NOMO-1 treated with DMSO at 0.1 percent for 48 hours (cell line): ENCODE data around the gene AGBL4.

Source experiments
- DNase-seq: peaks from one replicate; lab custom pipeline; 2025; ENCODE audit not compliant: unreplicated experiment; lab: John Stamatoyannopoulos, UW

The AGBL4 gene

DNA sequence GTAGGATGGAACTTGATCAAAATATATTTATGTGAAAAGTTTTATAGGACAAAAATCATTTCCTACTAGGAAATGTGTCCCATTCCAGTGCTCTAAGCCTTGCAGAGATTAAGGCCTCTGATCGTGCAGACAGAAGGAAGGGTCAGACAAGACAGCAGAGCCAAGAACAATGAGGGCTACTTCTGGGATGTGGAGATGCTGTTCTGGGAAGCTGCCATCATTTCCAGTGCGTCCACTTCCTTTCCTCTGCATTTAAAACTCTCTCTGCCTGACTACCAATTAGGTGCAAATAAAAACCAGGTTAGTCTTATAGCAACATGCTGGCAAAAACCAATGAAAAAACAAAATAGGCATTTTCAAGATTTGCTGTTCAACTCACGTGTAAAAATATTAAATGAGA is 1283.1 kb downstream of the AGBL4 start:
- no peak for DNase-seq

DNA sequence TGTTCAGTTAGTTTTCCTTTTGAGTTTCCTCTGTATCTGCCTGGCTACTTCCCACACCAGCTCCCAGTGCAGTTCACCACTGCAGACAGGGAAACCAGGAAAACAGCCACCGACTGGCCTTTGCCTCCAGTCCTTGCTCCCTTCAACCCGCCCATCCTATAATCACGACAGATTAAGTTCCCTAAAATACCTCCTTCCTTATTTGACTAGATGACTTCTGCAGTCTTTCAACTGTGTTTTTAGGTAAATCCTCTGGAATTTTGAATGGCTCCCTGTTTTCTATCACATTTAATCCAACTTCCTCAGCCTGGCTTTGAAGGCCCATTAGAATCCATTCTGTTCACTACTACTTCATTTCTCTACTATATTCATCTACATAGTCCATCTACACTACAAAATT is 1284.7 kb downstream of the AGBL4 start:
- DNase-seq, result no peak

DNA sequence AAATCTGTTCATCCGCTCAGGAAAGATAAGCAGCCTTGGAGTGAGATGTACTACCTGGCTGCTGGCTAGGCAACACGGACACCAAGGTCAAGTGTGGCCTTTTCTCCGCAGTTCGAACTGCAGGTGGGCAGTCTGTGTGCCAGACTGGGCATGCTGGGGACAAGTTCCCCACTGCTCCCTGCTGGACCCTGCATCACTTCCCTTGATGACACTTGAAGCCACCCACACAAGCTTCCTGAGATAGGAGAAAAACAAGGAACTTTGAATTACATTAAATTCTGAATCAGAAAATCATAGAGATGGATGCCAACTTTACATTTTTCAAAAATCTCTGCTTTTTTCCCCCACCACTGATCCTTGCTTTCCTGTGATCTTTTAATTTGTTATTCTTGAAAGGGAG is 1285.4 kb downstream of the AGBL4 start:
- no peak for DNase-seq

DNA sequence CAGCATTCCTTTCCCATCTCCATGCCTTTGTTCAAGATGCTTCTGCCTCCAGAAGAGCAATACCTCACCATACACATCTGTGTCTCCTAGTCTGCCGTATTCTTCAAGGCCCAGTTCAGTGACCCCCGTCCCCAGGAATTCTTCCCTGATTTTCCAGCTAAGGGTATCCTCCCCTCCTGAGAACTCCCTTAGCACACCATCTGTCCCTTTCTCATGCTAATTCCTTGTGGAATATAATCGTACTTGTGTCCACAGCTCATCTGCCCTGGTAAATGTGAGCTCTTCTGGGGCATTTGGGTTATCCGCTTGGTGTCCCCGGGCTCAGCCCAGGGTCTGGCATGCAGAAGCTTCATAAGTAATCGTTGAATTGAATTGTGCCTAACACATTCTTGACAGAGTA is 1288.0 kb downstream of the AGBL4 start:
- DNase-seq, result no peak

DNA sequence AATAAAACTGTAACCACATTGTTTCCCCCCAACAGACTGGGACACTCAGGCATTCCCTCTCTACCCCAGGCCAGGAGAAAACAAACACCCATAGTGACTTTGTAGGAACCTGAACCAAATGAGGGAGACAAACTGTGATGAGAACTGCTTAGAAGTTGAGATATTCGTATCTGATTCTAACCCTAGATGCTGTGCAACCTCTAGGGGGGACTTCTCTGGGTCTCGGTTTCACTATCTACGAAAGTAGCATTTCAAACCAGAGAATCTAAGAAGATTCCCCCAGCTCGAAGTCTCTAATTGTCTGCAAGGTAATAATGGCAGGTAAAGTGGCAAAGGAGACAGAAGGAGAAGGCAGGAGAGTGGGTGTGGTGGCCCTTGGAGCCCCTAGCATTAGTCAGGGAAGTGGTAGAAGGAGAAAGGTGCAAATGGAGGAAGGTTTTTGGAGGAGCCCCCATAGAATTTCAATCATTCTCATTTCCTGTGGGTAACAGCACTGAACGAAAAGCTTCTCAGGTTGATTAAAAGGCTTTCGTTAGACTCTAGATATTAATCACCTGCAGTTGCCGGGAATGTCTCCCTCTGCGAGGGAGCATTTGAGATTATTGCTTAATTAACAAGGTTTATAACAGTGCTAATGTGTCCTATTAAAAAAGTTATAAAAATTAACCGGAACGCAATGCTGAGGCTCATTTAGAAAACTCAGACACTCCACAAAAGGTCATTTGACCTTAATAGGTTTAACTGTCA is 1293.4 kb downstream of the AGBL4 start:
- no peak for DNase-seq

DNA sequence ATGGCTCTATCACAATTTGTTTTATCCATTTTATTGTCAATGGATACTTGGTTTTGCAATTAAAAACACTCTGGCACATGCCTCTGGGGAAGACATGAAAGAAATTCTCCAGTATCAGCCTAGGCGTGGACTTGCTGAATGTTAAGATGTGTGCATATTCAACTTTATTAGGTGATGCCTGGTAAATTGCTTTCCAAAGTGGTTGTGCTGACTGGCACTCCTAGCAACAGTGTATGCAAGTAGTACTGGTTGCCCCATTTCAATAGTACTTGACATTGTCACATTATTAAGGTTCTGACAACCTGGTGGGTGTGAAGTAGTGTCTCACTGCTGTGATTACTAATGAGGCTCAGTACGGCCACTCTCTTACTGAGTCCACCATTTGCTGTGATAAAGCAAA is 1295.2 kb downstream of the AGBL4 start:
- DNase-seq, result no peak

DNA sequence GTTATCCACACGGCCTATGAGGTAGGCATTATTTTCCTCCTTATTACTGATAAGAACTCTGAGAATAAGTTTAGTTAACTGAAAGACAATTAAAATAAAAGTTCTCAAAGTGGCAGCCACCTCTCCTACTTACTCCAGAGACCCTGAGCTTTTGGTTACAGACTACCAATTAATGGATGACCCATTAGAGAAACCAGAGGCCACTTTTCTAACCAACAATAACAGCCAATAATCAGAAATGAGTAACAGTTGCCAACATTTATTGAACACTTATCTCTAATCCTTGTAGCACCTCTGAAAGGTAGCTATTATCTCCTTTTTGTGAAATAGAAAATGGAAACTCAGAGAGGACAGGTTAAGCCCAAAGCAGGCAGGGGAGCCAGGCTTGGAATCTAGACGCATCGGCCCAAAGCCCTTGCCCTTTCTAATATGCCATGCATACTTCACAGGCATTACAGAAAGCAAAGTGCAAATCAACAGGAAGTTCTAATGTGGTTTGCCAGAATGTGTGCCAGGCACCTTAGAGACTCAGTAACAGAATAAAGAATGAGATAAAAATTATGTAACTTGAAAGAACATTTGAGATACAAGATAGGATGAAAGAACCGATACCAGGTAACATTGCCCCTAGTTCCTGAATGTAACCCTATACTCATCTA is 1297.1 kb downstream of the AGBL4 start:
- DNase-seq, result no peak

DNA sequence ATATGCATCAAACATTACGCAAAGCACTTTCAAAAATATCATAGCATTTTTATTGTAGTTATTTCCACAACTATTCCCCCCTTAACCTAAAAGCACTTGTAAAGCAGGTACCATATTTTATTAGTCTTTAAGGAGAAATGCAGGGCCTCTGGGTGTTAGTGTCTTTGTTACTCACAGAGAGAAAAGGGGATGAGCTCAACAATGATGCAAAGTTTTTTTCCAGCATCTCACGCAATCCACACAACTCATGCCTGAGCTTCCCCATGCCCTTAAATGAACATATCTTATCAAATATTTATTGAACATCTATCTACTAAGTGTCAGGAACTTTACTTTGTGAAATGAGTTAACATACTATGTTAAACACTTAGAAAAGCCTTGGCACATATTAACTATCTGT is 1297.6 kb downstream of the AGBL4 start:
- DNase-seq, result no peak

DNA sequence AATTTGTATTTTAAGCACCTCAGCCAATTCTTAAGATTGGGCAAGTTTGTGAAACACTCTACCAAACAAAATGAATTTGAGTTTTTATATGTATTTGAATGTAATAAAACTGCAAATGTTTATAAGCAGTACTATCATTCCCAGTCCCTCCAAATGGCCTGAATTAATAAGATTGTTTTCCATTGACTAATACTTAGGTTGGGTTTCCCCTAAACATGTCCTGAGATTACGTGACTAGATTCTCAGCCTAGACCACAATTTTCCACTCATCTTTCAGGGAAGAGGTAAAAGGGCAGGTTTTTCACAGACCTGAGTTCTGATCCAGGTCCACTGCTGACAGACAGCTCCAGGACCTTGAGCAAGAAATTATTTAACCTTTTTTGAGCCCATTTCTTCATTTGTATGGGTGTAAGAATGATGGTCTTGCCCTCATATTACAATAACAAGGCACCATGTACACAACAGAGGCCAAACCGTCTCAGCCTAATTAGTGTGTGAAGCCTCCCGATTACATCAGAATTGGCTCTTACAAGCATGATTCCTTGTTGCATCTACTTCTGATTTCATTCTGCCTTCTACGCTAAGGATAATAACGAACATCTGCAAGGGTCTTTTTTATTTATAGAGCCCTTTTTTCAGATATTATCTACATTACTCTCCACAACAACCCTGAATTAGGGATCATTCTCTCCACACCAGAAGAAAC is 1298.3 kb downstream of the AGBL4 start:
- DNase-seq, result no peak

DNA sequence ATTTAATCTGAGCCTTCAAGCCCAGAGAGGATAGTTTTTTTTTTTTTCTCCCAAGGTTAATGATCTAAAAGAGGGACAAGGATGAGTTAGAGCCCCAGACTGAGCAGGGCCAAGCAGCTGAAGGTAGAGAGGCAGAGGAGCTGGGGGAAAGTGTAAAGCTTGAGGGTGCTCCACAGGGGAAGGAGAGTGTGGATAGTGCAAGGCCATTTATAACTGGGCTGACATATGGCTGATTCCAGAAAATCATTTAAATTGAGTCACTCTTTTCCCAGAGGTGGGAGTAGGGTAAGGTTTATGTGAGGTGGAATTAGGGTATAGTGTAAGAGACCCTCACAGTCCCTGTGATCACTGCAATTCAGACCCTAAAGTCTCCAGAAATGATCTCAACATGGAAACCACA is 1302.8 kb downstream of the AGBL4 start:
- no peak for DNase-seq

DNA sequence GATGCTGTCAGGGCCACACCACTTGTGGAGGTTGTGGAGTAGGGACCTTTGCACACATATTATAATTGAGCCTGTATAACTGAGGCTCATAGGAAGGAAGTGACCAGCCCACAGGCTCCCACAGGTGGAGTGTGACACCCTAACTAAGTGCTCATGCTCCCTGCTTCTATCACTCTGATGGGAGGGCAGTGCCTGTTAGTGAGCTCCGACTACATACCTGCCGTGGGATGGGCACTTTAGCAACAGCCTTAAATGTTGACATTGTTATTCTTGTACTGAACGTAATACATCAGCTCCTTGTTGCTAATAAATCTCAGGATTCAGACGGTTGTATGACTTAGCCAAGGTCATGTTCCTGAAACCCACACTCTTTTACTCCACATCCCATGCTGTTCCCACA is 1305.0 kb downstream of the AGBL4 start:
- DNase-seq, result no peak

DNA sequence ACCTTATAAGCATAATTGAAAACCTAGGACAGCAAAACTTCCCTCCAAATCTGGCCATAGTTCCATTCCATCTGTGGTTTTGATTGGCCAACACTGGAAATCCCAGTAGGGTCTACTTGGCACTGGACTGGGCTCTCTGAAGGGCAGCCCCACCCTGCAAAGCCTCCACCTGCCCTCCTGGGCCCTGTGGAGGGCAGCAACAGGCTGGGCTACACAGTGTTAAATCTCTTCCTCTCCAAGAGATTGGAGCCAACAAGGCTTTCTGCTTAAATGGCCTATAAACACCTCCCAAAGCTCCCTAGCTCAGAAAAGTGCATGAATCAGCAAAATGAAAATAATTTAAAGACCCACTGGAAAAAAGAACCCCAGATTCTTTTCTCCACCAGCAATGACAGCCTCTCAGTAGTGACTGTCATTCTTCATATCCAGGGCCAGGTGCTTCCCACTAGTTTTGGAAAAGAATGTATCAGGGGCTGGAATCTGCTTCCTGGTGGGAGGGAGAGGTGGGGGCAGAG is 1305.6 kb downstream of the AGBL4 start:
- DNase-seq, result no peak

DNA sequence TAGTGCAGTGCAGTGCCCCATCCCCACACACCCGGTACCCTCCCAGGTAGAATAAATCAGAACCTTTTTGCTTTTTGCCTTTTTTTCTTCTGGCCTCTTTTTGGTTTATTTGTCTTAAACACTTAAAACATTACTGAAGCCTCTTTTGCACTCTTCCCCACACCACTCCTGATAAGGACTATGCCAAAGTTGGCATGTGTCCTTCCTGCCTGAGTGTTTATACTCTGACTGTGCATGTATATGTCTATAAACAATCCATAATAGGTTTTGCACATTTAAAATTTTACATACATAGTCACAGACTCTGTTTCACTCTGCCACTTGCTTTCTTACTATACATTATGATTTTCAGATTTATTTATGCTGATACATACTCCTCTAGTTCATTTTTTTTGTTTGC is 1306.7 kb downstream of the AGBL4 start:
- DNase-seq, result no peak

DNA sequence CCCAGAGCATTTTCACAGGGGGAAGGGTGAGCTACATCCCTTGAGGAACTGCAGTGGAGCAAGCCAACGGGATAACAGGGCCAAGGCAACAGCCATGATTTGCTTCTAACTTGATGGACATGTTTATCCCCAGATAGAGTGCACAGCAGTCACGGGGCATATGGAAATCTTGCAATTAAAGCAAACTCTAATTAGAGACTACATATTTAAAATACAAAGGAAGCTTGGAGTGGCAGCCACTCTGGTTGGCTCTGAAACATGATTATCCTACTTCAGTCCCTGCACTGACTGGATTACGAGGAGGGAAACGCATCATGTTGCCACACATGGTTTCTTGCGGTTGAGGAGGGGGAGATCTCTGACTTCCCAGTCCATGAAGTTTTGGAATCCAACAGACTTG is 1307.8 kb downstream of the AGBL4 start:
- DNase-seq, result no peak

DNA sequence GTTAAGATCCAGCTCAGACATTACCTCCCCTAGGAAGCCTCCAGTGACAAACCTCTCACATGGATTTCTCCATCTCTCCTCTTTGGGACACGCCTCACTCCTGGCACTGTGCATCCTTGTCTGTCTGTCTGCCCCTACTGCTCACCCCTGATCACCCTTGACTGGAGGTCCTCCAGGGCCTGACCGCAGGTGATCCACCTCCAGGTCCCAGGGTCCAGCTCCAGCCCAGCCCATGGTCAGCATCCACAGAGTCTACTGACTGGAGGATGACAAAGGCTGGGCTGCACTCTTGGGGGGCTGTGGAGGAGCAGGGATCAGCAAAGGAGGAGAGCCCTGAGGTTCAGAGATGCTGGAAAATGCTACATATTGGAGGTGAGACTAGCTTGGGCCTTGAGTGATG is 1312.8 kb downstream of the AGBL4 start:
- no peak for DNase-seq

DNA sequence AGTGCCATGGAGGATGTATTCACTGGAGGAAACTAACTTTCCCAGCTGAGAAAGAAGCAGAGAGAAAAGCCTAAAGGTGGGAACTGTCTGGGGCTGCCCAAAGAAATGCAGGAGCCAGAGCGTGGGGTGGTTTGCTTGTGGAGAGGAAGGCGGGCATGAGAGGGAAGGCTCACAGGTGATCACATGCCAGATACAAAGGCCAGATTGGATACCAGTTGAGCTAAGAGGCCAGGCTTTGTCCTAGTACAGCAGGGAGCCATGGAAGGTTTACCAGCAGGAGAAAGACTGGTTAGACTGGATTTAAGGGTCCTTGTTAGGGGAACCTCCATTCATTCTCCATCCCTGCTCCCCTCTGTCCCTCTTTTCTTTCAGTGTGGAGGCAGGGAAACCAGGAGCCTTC is 1313.4 kb downstream of the AGBL4 start:
- DNase-seq, result no peak

DNA sequence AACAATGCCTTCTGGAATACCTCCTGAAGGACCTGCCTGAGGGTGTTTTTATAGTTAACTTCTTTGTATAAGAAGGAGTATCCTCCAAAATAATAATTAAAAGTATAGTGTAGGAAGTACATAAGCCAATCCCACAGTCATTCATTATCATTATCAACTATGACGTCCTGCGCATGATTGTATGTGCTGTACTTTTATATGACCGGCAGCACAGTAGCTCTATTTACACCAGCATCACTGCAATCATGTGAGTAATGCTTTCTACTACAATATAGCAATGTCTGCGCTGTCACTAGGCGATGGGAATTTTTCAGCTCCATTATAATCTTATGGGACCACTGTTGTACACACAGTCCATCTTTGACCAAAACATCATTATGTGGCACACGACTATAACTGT is 1319.0 kb downstream of the AGBL4 start:
- DNase-seq, result no peak

DNA sequence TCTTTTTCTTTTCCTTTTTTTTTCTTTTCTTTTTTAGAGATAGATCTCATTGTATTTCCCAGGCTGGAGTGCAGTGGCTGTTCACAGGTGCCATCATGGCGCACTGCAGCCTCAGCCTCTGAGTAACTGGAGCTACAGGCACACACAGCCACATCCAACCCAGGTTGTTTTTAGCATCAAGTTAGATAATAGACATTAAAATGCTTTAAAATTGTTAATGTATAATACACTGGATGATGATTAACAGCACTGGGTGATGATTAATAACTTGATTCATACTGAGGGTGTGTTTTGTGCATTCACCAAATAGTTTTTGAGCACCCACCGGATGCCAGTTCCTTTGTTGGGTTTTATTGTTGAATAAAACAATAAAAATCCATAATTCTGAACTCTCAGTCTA is 1322.3 kb downstream of the AGBL4 start:
- no peak for DNase-seq

DNA sequence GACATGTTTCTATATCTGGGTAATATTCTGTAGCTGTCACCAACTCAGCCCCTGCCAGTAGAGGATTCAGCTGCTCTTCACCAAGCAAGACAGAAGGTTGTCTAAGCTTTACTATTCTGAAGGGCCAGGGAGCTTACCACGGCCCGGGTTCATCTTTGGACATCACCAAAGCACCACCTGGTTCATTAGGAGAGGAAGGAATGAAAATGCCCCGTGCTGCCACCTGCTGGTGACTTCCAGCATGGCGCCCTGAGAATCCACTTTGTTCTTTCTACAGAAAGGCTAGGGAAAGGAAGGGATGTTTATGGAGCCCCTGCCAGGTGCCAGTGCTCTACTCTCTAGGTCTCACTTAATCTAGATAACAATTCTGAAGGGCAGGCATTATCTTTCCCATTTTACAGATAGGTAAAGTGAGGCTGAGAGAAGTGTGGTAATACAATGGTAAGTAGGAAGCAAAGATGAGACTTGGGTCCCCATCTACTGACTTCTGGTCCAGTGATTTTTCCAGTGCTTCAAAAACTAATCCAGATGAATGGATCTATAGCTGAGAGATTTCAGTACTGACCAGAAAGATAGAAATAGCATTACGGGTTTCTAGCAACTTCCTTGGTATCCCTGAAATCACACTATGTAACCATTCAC is 1326.6 kb downstream of the AGBL4 start:
- DNase-seq, result peak; percentile 45

DNA sequence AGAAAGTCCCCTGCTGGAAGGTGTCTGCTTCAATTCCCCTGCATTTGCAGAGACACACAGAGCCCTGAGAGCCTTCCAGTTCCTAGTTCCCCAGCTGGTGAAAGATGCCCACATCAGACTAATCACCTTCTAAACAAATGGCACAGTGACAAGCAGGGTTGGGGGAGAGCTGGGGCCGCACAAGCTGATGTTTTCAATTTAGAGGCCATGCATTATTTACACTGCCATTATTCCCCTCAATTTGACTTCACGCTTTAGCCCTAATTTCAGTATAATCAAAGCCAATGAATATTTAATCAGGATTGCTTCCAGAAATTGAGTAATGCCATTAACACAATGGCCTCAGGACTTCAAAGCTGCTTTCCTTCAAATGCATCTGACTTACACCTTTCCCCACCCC is 1328.6 kb downstream of the AGBL4 start:
- DNase-seq, result no peak

DNA sequence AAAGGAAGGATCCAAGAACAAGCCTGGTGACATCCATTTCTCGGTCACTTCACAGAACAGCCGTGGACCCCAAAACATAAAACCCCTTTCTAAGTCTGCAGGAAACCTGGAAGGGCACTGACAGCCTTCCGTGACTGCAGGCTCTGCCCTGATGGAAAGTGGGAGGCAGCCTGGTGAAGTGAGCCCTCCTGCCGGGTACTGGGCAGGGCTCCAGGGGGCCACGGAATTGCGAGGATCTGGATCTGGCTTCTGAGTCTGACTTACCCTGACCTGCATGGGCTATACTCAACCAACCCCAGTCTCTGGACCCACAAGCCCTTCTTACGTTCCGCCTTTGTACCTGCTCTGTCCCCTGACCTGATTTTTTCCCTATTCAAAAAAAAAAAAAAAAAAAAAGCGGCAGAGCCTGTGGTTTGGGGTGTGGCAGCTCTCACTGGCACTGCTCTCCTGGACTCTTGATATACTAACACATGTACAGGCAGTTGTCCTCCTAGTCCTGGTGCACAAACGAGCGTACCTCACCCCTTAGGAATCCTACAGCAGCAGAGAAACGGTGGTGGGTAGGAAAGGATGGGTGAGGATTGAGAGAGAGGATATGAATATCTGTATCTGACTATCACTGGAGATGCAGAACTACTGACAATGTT is 1330.0 kb downstream of the AGBL4 start:
- DNase-seq, result no peak
